Measurements from ENCODE around the gene SUPT20HL1.

GRCh38 chrX:24396236-24396930 lies 35.9 kb downstream of the SUPT20HL1 start:
- TF ChIP-seq, protein P1, sequence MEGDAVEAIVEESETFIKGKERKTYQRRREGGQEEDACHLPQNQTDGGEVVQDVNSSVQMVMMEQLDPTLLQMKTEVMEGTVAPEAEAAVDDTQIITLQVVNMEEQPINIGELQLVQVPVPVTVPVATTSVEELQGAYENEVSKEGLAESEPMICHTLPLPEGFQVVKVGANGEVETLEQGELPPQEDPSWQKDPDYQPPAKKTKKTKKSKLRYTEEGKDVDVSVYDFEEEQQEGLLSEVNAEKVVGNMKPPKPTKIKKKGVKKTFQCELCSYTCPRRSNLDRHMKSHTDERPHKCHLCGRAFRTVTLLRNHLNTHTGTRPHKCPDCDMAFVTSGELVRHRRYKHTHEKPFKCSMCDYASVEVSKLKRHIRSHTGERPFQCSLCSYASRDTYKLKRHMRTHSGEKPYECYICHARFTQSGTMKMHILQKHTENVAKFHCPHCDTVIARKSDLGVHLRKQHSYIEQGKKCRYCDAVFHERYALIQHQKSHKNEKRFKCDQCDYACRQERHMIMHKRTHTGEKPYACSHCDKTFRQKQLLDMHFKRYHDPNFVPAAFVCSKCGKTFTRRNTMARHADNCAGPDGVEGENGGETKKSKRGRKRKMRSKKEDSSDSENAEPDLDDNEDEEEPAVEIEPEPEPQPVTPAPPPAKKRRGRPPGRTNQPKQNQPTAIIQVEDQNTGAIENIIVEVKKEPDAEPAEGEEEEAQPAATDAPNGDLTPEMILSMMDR (IDR thresholded peaks at IDR 0.05), result no peak
- no peak for TF ChIP-seq ZFX (IDR thresholded peaks at IDR 0.05; ENCODE audit: borderline replicate concordance)

All from 22Rv1 (cell line).